CD4-positive, alpha-beta T cell treated with Interleukin-17A for 1 hour (primary cell): ENCODE results near the gene IL1RAPL2.
"Not testable (repeated sequence)": the region's sequence is repeated elsewhere in the genome, so short reads cannot be mapped to it uniquely, and the experiment has no call there.

ENCODE experiments used
- DNase-seq: peaks from one replicate; pipeline ENCODE4 v3.0.0-alpha.2; 2020

Gene IL1RAPL2

GRCh38 chrX:104864296-104864695 lies 298.3 kb downstream of the IL1RAPL2 start:
- DNase-seq, result no peak

- DNase-seq, result no peak
Measured at GRCh38 chrX:104877504-104877903, 311.5 kb downstream of the IL1RAPL2 start.

DNA sequence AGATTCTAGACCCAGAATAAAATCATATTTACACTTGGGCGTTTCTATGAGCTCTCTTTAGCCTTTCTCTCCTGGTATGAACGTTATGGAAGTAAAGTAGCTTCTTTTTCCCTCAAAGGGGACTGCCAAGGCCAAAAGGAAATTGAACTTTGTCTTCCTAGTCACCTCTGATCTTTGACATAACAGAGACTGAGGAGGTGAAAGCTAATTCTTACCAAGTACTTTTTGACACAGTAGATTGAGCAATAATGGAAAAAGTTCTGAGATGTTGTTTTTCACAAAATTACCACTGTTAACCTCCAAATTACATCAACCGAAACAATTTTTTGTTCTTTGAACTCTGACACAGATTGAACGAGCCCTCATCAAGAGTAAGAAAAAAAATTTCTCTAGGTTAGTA lies 336.1 kb downstream of the IL1RAPL2 start:
- DNase-seq, result no peak

DNA sequence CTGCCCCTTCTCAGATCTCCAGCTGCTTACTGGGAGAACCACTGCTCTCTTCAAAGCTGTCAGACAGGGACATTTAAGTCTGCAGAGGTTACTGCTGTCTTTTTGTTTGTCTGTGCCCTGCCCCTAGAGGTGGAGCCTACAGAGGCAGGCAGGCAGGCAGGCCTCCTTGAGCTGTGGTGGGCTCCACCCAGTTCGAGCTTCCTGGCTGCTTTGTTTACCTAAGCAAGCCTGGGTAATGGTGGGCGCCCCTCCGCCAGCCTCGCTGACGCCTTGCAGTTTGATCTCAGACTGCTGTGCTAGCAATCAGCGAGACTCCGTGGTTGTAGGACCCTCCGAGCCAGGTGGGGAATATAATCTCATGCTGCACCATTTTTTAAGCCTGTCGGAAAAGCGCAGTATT lies 343.7 kb downstream of the IL1RAPL2 start:
- peak; percentile 27 for DNase-seq

DNA sequence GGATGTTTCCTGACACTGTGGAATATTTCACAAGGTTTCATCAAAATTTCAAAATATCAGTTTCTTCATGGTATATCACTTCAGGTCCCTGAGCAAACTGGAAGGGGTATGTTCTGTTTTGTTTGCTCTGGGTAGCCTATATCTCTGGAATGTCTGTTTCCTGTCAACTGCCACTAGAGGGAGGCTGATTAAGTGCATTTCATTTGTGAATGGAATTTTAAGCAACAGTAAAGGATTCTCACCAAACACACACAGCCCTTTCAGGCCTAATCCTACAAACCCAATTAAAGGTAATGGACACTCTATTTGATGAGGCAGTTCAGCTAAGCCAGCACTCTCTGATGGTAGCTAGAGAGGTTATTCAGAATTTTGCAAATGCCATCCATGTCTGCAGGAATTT lies 347.3 kb downstream of the IL1RAPL2 start:
- DNase-seq, result no peak

DNA sequence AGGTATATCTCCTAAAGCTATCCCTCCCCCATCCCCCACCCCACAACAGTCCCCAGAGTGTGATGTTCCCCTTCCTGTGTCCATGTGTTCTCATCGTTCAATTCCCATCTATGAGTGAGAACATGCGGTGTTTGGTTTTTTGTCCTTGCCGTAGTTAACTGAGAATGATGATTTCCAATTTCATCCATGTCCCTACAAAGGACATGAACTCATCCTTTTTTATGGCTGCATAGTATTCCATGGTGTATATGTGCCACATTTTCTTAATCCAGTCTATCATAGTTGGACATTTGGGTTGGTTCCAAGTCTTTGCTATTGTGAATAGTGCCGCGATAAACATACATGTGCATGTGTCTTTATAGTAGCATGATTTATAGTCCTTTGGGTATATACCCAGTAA lies 348.7 kb downstream of the IL1RAPL2 start:
- DNase-seq, result not testable (repeated sequence)

- DNase-seq, result no peak
Measured at GRCh38 chrX:104918122-104918521, 352.1 kb downstream of the IL1RAPL2 start.

GRCh38 chrX:104921584-104922205 lies 355.7 kb downstream of the IL1RAPL2 start:
- DNase-seq, result no peak

DNA sequence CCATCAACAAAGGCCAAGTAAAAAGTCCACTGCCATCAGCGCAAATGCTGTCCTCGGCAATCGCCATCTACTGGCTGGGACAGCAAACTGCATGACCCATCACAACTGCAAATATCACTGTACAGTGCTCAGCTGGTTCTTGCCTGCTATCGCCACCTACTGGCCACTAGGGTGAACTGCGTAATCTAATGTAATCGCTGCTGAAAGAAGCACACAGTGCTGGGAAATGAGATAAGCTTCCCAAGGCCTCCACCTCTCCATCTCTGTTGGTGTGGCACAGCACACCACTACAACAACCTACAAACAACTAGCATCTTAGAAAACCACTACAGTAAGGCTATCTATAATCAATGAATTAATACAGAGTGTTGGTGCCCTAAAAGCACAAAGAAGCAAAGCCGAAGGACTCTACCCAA lies 356.2 kb downstream of the IL1RAPL2 start:
- DNase-seq, result peak; percentile 65

- no peak for DNase-seq
Measured at GRCh38 chrX:104929324-104929723, 363.3 kb downstream of the IL1RAPL2 start.

GRCh38 chrX:104935581-104935980 lies 369.6 kb downstream of the IL1RAPL2 start:
- DNase-seq, result no peak

DNA sequence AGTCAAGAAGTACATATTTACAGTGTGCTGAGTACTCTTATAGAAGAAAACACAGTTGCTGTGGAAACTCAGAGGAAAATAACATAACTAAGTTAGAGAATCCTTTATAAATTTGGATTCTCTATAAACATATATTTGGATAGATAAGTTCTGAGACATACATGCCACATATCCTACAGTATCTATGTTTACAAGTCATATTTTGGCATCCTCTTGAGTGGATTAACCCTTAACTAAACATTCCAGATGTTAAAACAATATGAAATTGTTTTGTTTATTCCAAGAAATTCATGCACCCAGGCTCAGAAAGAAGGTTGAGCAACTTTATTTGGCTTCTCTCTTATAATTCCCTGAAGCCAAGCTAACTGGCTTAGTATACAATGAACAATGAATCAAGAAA lies 387.3 kb downstream of the IL1RAPL2 start:
- DNase-seq, result no peak

- no peak for DNase-seq
Measured at GRCh38 chrX:104961926-104962325, 395.9 kb downstream of the IL1RAPL2 start.

DNA sequence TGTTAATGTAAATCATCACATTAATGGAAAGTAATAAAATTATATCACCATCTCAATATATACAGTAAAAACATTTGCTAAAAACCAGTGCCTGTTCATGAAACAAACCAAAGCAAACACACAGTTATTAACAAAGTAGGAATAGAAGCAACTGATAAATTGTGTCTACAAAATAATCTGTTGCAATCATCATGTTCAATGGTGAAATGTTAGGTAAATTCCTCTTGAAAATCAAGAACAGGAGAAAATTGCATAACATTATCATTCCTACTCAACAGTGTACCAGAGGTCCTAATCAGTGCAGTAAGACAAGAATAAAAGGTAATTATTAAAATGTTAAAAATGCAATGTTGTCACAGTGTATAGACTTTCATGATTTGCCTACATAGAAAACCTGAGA lies 402.2 kb downstream of the IL1RAPL2 start:
- no peak for DNase-seq

DNA sequence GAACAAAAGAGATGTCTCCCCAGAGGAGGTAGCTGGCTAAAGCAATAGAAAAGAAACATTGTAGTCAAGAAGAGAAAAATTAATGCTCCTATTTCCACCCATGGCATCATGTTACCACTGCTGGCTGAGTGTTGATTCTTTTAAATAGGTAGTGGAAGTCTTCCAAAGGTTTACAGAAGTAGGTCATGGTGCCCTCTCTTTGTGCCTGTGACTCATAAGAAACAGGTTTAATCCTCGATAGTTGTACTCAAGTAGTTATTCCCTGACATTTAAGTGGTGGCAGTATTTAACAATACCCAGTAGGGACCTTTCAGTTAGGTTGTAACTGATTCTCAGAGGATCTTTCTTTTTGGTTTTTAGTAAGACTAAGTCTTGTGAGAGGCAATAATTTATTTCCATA lies 406.7 kb downstream of the IL1RAPL2 start:
- DNase-seq, result no peak

DNA sequence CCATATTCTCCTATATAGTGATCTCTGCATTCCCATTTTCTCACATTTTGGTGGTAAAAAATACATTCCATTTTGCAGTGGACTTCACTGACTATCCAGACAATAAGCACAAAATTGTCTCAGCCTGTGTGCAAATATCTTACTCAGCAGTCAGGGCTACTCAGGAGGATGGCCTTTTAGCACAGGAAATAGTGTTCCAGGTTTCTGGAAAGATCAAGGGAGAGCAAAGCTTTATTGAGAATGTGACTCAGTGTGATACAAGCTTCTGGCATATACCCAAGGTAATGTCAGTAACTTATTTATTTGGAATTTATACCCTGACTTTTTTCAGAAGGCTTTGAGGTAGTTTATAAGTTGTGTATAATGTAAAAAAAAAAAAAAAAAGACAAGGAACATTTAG lies 421.1 kb downstream of the IL1RAPL2 start:
- no peak for DNase-seq

DNA sequence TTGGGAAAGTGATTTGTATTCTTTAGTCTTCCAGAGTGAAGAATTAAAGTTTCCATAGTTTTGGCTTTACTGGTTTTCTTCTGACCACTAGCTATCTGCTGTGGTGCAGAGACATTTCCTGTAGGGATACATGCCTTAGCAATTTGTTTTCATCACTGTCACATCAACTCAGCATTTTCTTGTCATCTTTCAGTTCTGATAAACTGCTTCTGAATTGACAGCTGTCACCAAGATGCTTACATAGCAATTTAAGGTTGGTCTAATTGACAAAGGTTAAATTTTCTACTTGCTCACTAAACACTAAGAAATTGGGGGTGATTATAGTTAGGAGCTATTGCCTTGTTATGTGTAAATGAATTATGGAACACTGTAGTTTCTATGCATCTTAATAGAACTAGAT lies 422.0 kb downstream of the IL1RAPL2 start:
- DNase-seq, result no peak

DNA sequence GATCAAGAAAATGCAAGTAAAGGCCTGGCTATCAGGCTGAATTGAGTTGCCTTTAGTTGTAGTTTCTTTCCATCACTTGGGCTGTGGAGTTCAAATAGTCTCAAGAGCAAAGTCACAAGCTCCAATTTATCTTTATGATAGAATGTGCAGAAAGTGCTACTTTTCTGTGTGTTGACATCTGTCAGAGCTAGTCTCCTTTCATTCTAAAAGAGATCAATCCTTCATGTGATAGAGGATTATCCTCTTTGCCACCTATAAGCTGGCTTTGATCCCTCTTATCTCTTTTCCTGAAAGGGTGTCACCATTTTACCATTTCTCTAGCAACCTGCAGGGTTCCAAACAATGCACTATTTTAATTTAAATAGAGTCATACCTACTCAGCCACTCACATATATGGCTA lies 429.5 kb downstream of the IL1RAPL2 start:
- no peak for DNase-seq

- no peak for DNase-seq
Measured at GRCh38 chrX:105006103-105006502, 440.1 kb downstream of the IL1RAPL2 start.

DNA sequence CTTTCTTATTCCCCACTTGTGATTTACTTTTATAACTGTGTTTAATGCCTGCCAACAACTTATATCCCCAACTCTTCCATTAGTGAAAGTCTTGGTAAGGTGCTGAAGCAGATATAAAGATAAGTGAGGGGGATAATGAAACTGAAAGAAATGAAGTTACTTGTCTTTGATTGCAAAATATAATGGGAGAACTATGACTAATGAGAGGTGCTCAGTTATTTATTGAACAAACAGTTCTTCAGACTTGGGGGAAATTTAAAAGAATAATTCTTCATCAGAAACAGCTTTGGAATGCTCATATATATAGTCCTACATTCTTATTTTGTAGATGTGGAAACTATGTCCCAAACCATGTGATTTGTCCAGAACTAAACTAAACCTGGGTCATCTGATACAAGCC lies 441.0 kb downstream of the IL1RAPL2 start:
- no peak for DNase-seq

- no peak for DNase-seq
Measured at GRCh38 chrX:105013719-105014118, 447.7 kb downstream of the IL1RAPL2 start.

GRCh38 chrX:105017641-105018040 lies 451.6 kb downstream of the IL1RAPL2 start:
- no peak for DNase-seq

DNA sequence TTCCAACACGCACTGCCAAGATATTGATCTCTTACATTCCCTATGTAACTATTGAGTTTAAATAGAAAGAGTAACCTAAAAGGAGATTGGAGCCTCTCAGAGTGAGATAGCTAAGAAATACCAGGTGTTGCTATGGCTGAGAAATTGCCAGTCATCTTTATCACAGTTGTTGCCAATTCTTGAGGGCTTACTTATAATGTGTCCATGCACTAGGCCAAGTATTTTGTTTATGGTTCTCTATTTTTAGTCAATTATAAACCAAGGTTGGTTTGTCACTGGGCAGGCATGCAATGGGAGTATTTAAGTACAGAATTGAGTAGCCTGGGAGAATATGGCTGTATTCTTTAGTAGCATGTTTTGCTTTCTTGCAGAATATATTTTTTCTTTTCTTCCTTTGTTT lies 452.9 kb downstream of the IL1RAPL2 start:
- DNase-seq, result no peak

DNA sequence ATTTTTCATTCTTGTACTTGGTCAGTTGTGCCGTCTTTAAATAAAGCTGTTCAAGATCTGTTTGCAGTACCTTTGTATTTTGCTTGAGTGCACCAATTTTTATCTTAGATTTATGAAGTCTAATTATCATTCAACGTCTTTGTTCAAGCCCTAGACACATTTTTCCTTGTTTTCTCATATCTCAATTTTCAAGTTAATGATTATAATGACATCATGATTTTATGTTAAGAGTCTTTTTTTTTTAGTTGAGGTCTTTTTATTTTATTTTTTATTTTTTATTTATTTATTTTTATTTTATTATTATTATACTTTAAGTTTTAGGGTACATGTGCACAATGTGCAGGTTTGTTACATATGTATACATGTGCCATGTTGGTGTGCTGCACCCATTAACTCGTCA lies 463.0 kb downstream of the IL1RAPL2 start:
- DNase-seq, result not testable (repeated sequence)

GRCh38 chrX:105038672-105039328 lies 472.8 kb downstream of the IL1RAPL2 start:
- DNase-seq, result no peak
